A673 (cell line): Measurements from ENCODE around the gene RPL39L. TPM values are rescaled to one million over a fixed set of nuclear protein-coding genes. Genes with fewer than 3 reads are reported as not detected.

Experiments used
- BruUV-seq: library from RNA; stranded (reverse); fragments of 400-500 nt; replicated peaks from 2 replicates; lab custom pipeline; 2021; lab: Mats Ljungman, UMichigan
- CTCF ChIA-PET: fragments of 300-600 bp; sonication (Branson Sonifier 250); formaldehyde crosslinking; loops from one replicate; lab custom pipeline; 2022; ENCODE audit warnings: antibody characterized with exemption; lab: Charles Lee
- POLR2A ChIA-PET: fragments of 300-600 bp; sonication (Branson Sonifier 250); formaldehyde crosslinking; loops from one replicate; lab custom pipeline; 2022; ENCODE audit warnings: antibody characterized with exemption; ENCODE audit not compliant: low non-redundant PET; lab: Charles Lee
- DNase-seq: peaks from one replicate; pipeline ENCODE4 v3.0.0-alpha.2; 2015; ENCODE audit warnings: low spot score
- H3K27ac ChIP-seq: fragments of 200-600 bp; sonication (generic); 2 replicates; pipeline ENCODE4 v1.5.1; 2016; ENCODE audit warnings: mixed run types, low read depth, mild to moderate bottlenecking, mixed read lengths, antibody characterized with exemption, low read length; ENCODE audit not compliant: poor library complexity, severe bottlenecking
- H3K27me3 ChIP-seq: fragments of 200-600 bp; sonication (generic); replicated peaks from 2 replicates; pipeline ENCODE4 v1.6.1; 2017; ENCODE audit warnings: mixed run types, low read depth, mild to moderate bottlenecking, mixed read lengths, antibody characterized with exemption, low read length; ENCODE audit not compliant: insufficient read depth, poor library complexity
- H3K36me3 ChIP-seq: fragments of 200-600 bp; sonication (generic); 2 replicates; pipeline ENCODE4 v1.6.1; 2016; ENCODE audit warnings: mixed run types, mild to moderate bottlenecking, mixed read lengths, antibody characterized with exemption, low read length; ENCODE audit not compliant: insufficient read depth, poor library complexity, severe bottlenecking
- H3K4me1 ChIP-seq: fragments of 200-600 bp; sonication (generic); 2 replicates; pipeline ENCODE4 v1.6.1; 2017; ENCODE audit warnings: mixed run types, mild to moderate bottlenecking, mixed read lengths, antibody characterized with exemption, low read length; ENCODE audit not compliant: insufficient read depth, poor library complexity, severe bottlenecking
- H3K4me3 ChIP-seq: fragments of 200-600 bp; sonication (generic); 2 replicates; pipeline ENCODE4 v1.5.1; 2016; ENCODE audit warnings: low read depth, mixed run types, mild to moderate bottlenecking, mixed read lengths, low read length; ENCODE audit not compliant: poor library complexity, severe bottlenecking
- H3K9me3 ChIP-seq: fragments of 200-600 bp; sonication (generic); 2 replicates; pipeline ENCODE4 v1.6.1; 2016; ENCODE audit warnings: mixed run types, low read depth, mild to moderate bottlenecking, mixed read lengths, antibody characterized with exemption, low read length; ENCODE audit not compliant: poor library complexity, severe bottlenecking
- CTCF ChIP-seq: fragments of 300-800, 200-600 bp; sonication (generic); conservative IDR thresholded peaks from 2 replicates; pipeline ENCODE4 v1.5.1; 2017; ENCODE audit warnings: low read depth, mild to moderate bottlenecking, antibody characterized with exemption, low read length, moderate library complexity, mixed read lengths
- EZH2 ChIP-seq: fragments of 200-600 bp; sonication (generic); IDR thresholded peaks from 2 replicates; pipeline ENCODE4 v1.6.1; 2017; ENCODE audit warnings: borderline replicate concordance, low read depth, mild to moderate bottlenecking, mixed read lengths, antibody characterized with exemption, low read length; ENCODE audit not compliant: poor library complexity, severe bottlenecking
- intact Hi-C: fragments of 100-400 bp; cut with micrococcal nuclease; formaldehyde crosslinking; loops from one replicate; pipeline ENCODE4 v1.10.0; 2022; ENCODE audit not compliant: unreplicated experiment
- total RNA-seq: library from RNA; stranded (reverse); gene quantifications from 2 replicates; pipeline ENCODE4 v1.2.3, GENCODE V29; 2021

Gene RPL39L
- total RNA-seq, 1 experiment from 2014 or later: 35.3 TPM

GRCh38 chr3:187131981-187132380 is 7.3 kb downstream of the RPL39L start:
- ChIA-PET CTCF (interaction anchor here (1.2 kb wide), 1 partner anchor 8 kb away, joined by 3 read pairs; the partner anchor contains the start of gene RPL39L), POLR2A (no interaction called here)
- TF ChIP-seq CTCF (no peak), EZH2 (no peak)
- no peaks in the 10 kb centered on the region for H3K4me1 ChIP-seq
- no peaks in the 10 kb centered on the region for H3K9me3 ChIP-seq
- no peak overlapping the region for H3K4me3 ChIP-seq
- no TSS peak for BruUV-seq
- intact Hi-C loops: no loop called here
- no peak overlapping the region for H3K27ac ChIP-seq
- H3K36me3 ChIP-seq: peaks cover 6% of the 10 kb centered on the region
- DNase-seq: no peak
- H3K27me3 ChIP-seq: no peaks in the 10 kb centered on the region

- H3K4me1 ChIP-seq: no peaks in the 10 kb centered on the region
- no peak overlapping the region for H3K4me3 ChIP-seq
- intact Hi-C loops: no loop called here
- H3K36me3 ChIP-seq: peaks cover 6% of the 10 kb centered on the region
- DNase-seq: no peak
- H3K27me3 ChIP-seq: no peaks in the 10 kb centered on the region
- CTCF ChIA-PET: no interaction called here
- BruUV-seq: no TSS peak
- TF ChIP-seq EZH2 (no peak), CTCF (no peak)
- no peaks in the 10 kb centered on the region for H3K9me3 ChIP-seq
- POLR2A ChIA-PET: no interaction called here
- H3K27ac ChIP-seq: no peak overlapping the region
Measured at GRCh38 chr3:187130346-187131066, 8.8 kb downstream of the RPL39L start.

DNA sequence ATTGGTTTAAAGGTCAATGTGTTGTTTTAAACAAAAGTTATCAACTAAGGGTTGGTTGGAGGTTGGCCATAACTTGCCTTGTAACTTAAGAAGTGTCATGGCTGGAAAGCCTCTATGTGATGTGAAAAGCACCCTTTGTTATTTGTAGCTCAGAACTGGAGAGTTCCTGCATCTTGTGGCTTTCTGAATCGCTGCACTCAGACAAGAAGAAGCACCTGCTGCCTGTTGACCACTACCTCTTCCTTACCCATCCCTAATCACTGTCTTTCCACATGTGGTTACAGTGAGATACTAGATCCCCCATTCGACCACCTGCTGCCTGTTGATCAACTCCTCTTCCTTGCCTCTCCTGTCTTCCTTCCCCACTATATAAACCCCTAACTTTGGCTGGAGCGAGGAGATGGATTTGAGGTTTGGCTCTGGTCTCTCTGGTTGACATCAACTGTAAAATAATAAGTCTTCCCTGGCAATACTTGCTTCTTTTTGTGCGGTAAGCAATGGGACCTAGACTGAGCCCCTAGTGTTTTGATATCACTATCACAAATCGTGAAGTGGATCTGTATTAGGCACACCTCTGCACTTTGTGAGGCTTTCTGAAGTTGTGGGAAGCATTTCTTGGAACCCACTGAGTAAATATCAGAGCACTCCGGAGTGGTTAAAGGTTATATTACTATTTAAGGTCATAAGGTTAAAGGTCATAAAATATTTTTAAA is 13.8 kb downstream of the RPL39L start:
- Histone ChIP-seq H3K4me1 (no peaks in the 10 kb centered on the region), H3K27ac (no peak overlapping the region), H3K9me3 (no peaks in the 10 kb centered on the region), H3K36me3 (peaks cover under 1% of the 10 kb centered on the region), H3K4me3 (no peak overlapping the region), H3K27me3 (no peaks in the 10 kb centered on the region)
- DNase-seq: no peak
- POLR2A ChIA-PET: no interaction called here
- intact Hi-C loops: no loop called here
- BruUV-seq: no TSS peak
- TF ChIP-seq EZH2: no peak
- TF ChIP-seq CTCF: no peak
- CTCF ChIA-PET: no interaction called here
